ENCODE measurements around the gene ZBTB44.
"Not testable (repeated sequence)": the region's sequence is repeated elsewhere in the genome, so short reads cannot be mapped to it uniquely, and the experiment has no call there.

Gene ZBTB44

GRCh38 chr11:130249929-130250328, 64.8 kb downstream of the ZBTB44 start:
- DNase-seq (ENCODE audit: low read depth in 2 of 2): not testable (repeated sequence)

DNA sequence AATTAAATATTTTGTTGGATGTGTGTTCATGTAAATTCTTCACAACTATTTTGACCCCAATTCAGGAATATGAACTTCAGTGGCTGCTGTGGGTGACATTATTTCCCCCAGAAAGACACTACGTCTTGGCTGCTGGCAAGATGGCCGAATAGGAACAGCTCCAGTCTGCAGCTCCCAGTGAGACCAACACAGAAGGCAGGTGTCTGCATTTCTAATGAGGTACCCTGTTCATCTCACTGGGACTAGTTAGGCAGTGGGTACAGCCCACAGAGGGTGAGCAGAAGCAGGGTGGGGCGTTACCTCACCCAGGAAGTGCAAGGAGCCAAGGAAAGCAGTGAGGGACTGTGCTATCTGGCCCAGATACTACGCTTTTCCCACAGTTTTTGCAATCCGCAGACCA, 65.3 kb downstream of the ZBTB44 start:
- DNase-seq (ENCODE audit: low read depth in 2 of 2): no peak

DNA sequence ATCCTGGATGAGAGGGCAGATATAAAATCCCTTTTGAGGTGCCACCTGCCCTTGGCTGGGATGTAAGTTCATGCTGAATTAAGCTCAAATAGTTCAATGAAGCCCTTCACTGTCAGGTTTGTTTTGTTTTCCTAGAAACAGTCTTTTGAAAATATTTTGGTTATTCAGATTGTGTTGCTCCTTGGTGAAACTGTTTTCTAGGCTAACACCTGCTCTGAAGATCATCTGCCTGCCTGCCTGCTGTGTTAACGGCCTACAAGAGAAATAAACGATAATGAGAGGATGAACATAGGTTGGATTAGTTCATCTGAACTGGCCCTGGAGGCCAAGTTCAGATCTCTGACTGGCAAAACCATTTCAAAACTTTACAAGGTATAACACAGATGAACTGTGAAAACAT, 67.4 kb downstream of the ZBTB44 start:
- DNase-seq (ENCODE audit: low read depth in 2 of 2): no peak

DNA sequence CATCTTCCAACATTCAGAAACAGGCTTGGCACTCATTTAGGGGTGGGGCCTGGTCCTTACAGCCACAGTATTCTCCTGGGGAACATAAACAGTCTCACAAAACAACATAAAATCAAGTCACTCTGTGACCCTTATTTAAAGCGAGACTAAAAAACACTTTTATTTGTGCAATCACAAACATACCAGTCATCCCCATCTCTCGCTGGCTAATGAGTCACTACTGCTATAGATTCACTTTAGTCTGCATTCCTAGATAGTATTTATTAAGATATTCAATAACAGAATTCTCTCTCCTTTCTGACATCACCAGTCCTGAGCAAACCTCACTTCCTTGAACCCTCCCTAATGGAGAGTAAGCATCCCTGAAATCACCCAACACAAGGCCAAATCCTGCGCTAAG, 68.0 kb downstream of the ZBTB44 start:
- DNase-seq (ENCODE audit: low read depth in 2 of 2): no peak

GRCh38 chr11:130246270-130246669, 68.4 kb downstream of the ZBTB44 start:
- no peak for DNase-seq (ENCODE audit: low read depth in 2 of 2)

- not testable (repeated sequence) for DNase-seq (ENCODE audit: low read depth in 2 of 2)
These were observed 69.3 kb downstream of the ZBTB44 start for GRCh38 chr11:130245375-130245774.

GRCh38 chr11:130244848-130245247, 69.9 kb downstream of the ZBTB44 start:
- no peak for DNase-seq (ENCODE audit: low read depth in 2 of 2)

DNA sequence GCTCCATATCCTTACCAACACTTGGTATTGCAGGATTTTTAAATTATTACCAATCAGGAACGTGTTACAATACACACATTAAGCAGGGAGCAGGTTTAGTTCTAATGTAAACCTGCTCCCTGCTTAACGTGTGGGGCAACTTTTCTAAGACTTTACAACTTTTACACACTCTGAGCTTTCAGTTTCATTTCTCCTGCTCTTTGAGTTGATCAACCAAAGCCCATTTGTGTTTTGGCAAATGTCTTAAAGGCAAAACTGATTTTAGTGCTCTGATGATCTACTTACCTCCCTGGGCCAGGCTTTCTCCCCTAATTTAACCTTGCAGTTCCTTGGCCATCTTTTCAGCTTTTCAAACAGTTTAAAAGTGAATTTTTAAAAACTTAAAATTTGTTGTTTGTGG, 70.9 kb downstream of the ZBTB44 start:
- no peak for DNase-seq (ENCODE audit: low read depth in 2 of 2)

- no peak for DNase-seq (ENCODE audit: low read depth in 2 of 2)
These were observed 73.0 kb downstream of the ZBTB44 start for GRCh38 chr11:130241713-130242112.

GRCh38 chr11:130237282-130238006, 77.3 kb downstream of the ZBTB44 start:
- no peak for DNase-seq (ENCODE audit: low read depth in 2 of 2)

DNA sequence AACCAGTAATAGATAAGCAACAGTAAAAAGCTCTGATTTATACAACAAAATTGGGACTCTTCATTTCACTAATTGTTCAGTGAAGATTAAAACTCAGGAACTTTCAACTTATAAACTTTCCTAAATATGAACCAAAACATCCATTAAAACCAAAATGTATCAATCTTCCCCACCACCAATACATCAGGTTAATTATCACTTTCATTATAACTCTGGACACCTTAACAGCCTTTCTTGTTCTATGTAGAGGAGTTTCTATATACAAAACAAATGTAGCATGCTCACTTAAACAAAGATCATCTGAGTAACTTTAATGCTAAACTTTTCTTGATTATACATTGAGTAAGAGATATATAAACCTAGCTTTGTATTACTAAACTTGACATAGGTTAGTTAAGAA, 80.4 kb downstream of the ZBTB44 start:
- no peak for DNase-seq (ENCODE audit: low read depth in 2 of 2)

DNA sequence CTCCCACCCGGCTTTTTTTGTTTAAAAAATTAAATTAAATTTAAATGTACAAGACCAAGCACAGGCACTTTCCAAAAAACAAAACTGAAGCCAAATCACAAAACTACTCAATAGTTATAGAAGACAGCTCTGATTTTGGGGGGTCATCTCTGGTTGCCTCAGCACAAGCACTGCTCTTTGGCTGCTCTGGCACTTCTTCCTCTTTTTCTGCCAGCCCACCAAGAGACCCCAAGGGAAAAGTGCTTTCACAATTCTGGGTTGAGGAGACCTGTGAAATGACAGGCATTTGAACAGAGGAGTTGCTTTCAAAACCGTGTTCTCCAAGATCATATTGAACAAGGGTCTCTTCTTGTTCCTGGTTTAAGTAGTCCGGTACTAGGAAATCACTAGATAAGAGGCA, 80.8 kb downstream of the ZBTB44 start:
- not testable (repeated sequence) for DNase-seq (ENCODE audit: low read depth in 2 of 2)

DNA sequence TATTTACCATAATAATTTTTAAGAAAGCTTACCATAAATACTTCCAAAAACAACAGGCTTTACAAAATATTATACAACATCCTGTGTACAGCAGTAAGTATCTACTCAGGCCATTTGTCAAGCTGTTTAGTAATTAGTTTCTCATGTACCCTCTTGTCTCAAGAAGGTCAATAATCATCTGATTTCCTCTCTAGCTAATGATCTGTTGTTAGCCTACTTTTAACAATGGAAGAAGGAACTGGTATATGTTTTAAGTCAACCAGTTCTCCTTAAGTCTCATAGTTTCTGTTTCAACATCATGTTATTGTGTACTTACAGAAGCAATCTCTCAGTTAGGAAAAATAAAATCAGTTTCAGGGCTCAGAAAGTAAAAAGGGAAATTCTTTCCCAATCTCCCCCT, 81.2 kb downstream of the ZBTB44 start:
- DNase-seq (ENCODE audit: low read depth in 2 of 2): not testable (repeated sequence)

GRCh38 chr11:130227373-130227772, 87.3 kb downstream of the ZBTB44 start:
- no peak for DNase-seq (ENCODE audit: low read depth in 2 of 2)

- no peak for DNase-seq (ENCODE audit: low read depth in 2 of 2)
These were observed 91.3 kb downstream of the ZBTB44 start for GRCh38 chr11:130223291-130223971.

GRCh38 chr11:130220311-130221035, 94.2 kb downstream of the ZBTB44 start:
- no peak for DNase-seq (ENCODE audit: low read depth in 2 of 2)

- DNase-seq (ENCODE audit: low read depth in 2 of 2): no peak
These were observed 95.6 kb downstream of the ZBTB44 start for GRCh38 chr11:130219148-130219547.

DNA sequence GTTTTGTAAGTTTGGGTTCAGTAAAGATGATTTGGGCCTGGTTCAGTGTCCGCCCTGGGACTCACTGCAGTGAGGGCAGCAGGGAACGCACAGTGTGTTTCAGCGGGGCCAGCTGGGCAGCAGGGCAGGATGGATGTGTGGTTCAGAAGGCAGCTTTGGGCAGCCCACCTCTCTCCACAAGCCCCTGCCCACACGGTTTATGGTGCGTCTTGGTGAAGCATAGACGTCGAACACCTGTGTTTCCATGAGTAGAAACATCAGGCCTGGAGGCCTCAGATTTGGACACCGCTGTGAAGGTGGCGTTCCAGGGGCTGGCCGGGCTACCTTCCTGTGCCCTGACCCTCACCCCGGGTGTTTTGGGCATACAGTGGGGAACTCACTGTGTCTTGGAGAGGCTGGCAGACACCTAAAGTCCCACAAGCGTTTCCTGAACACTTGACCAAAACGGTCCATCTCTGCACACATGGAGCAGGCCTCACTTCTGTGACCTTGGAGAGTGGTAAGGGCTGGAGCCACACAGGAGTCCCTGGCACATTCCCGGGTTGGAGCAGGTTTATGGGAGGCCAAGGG, 96.1 kb downstream of the ZBTB44 start:
- DNase-seq (ENCODE audit: low read depth in 2 of 2): no peak

- DNase-seq (ENCODE audit: low read depth in 2 of 2): no peak
These were observed 97.3 kb downstream of the ZBTB44 start for GRCh38 chr11:130217133-130218031.

DNA sequence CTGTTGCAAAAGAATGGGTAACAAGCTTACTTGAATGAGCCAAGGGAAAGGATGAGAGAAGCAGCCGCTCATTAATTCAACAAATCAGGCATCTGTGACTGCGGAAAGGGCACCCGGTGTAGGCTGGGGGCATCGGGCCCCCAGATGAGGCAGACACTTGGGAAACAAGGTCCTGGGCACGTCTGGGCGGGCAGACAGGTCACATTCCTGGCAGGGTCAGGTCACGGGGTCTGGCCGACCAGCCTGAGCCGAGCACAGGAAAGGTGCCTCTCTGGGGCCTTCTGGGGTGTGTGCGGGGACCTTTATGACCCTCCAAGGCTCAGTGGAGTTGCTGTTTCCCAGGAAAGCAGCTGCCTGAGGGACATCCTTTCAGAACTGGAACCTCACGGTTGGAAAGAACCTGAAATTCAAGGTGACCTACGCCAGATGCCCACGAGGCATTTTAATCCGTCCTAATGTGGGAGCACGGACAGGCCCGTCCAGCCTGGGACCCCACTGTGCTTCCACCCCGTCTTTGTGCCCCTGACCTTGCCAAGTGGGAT, 98.1 kb downstream of the ZBTB44 start:
- no peak for DNase-seq (ENCODE audit: low read depth in 2 of 2)

GRCh38 chr11:130216221-130216550, 98.5 kb downstream of the ZBTB44 start:
- no peak for DNase-seq (ENCODE audit: low read depth in 2 of 2)

Measured in stimulated activated CD4-positive, alpha-beta T cell treated with anti-CD3 and anti-CD28 coated beads, Interleukin-4, amount 100 ng/mL, for 48 hours (primary cell).